ENCODE data around the gene LRRK2. TPM values are rescaled to one million over a fixed set of nuclear protein-coding genes. Genes with fewer than 3 reads are reported as not detected.

LRRK2 gene
- total RNA-seq, 2 donors from 2014 or later, result 8.2 to 13.7 TPM

DNA sequence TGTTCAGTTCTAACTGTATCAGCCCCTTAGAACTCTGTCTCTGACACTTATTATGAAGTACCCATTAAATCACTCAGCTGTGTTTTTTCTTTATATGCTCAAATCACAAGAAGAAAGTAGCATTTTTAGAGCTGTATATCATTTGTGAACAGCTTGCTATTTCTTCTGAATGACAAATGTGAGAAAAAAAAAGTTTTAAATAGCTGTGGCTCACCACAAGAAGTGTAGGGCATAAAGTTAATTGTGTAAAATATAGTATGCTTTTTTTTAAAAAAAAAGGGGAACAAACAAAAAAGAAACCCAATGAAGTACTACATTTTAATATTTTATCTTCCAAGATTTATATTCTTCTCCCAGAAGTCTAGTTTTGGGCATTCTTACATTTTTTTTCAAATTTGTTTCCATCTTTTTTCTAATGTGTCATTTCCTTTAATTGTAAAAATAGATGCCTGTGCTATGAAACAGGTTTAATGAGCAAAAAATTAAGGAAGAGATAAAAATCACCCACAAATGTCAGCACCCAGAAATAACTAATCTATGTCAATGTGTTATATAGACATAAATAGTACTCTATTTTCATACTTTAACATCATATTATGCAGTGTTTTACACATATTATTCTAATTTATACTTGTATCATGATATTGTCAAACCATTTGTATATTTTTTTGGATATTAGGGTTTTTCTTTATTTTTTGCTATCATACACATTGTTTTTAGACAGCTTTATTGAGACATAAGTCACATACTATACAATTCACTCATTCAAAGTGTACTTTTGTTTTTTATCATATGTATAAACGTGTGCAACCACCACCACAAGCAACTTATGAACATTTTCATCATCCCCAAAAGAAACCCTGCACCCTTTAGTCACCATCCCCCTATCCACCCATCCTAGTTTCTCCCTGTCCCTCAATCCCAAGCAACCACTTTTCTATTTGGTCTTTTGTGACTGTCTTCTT is 22.4 kb upstream of the LRRK2 start:
- 29 to 45% methylated on average over 1 of the region's 1 CpG for WGBS, 2 donors
- no peaks in the 10 kb centered on the region for H3K9me3 ChIP-seq

DNA sequence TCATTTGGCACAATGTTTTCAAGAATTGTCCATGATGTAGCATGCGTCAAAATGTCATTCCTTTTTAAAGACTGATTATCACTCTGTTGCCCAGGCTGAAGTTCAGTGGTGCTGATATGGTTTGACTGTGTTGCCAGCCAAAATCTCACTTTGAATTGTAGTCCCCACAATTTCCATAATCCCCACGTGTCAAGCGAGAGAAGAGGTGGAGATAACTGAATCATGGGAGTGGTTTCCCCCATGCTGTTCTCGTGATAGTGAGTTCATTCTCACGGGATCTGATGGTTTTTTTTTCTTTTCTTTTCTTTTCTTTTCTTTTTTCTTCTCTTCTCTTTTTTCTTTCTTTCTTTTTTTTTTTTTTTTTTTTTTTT is 21.8 kb upstream of the LRRK2 start:
- Histone ChIP-seq H3K4me3 (no peak overlapping the region), H3K27me3 (no peaks in the 10 kb centered on the region), H3K27ac (no peak overlapping the region), H3K4me1 (no peaks in the 10 kb centered on the region), H3K36me3 (replicated peaks in 1 of 2; ENCODE audit: insufficient read depth in 1 of 2, low read depth in 2 of 2) (no peaks in the 10 kb centered on the region), H3K9me3 (no peaks in the 10 kb centered on the region)
- no peak for TF ChIP-seq POLR2A (IDR thresholded peaks at IDR 0.05)
- TF ChIP-seq, protein P1, sequence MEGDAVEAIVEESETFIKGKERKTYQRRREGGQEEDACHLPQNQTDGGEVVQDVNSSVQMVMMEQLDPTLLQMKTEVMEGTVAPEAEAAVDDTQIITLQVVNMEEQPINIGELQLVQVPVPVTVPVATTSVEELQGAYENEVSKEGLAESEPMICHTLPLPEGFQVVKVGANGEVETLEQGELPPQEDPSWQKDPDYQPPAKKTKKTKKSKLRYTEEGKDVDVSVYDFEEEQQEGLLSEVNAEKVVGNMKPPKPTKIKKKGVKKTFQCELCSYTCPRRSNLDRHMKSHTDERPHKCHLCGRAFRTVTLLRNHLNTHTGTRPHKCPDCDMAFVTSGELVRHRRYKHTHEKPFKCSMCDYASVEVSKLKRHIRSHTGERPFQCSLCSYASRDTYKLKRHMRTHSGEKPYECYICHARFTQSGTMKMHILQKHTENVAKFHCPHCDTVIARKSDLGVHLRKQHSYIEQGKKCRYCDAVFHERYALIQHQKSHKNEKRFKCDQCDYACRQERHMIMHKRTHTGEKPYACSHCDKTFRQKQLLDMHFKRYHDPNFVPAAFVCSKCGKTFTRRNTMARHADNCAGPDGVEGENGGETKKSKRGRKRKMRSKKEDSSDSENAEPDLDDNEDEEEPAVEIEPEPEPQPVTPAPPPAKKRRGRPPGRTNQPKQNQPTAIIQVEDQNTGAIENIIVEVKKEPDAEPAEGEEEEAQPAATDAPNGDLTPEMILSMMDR (IDR thresholded peaks at IDR 0.05), result no peak
- ATAC-seq (no peak), DNase-seq (no peak)
- 60 to 76% methylated on average over 5 of the region's 5 CpGs for WGBS, 2 donors
- intact Hi-C loops (cut with DNase I), result no loop called here

More for the DNA sequence above, 22.4 kb upstream of the LRRK2 start:
- intact Hi-C loops (cut with DNase I), result no loop called here
- no peak for TF ChIP-seq POLR2A (IDR thresholded peaks at IDR 0.05)
- TF ChIP-seq, protein P1 (IDR thresholded peaks at IDR 0.05), result no peak
- Histone ChIP-seq H3K4me3 (no peak overlapping the region), H3K4me1 (no peaks in the 10 kb centered on the region), H3K36me3 (replicated peaks in 1 of 2; ENCODE audit: insufficient read depth in 1 of 2, low read depth in 2 of 2) (no peaks in the 10 kb centered on the region), H3K27me3 (no peaks in the 10 kb centered on the region), H3K27ac (no peak overlapping the region)
- no peak for ATAC-seq
- DNase-seq, result no peak

DNA sequence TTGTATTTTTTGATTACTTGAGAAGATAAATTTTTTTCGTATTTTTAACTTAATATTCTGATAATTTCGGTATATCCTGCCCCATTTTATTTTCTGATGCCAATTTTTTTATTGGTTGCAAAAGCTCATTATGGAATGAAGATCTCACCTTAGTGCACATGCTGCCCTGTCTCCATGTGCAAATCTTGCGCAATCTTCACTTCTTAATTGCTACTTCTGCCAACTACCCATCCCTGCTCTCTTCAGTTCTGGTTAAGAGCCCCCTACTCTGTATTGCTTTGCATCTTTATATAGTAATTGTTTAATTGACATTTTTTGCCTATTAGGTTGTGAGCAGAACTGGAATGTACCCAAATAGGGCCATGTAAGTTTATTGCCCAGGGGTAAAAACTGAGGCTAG is 20.5 kb upstream of the LRRK2 start:
- intact Hi-C loops (cut with DNase I), result no loop called here
- Histone ChIP-seq H3K36me3 (replicated peaks in 1 of 2; ENCODE audit: insufficient read depth in 1 of 2, low read depth in 2 of 2) (no peaks in the 10 kb centered on the region), H3K4me3 (no peak overlapping the region), H3K27me3 (no peaks in the 10 kb centered on the region), H3K4me1 (no peaks in the 10 kb centered on the region), H3K27ac (no peak overlapping the region), H3K9me3 (no peaks in the 10 kb centered on the region)
- no peak for ATAC-seq
- WGBS, 2 donors, result 84% methylated on average over 3 of the region's 3 CpGs
- TF ChIP-seq, protein P1 (IDR thresholded peaks at IDR 0.05), result no peak
- TF ChIP-seq POLR2A (IDR thresholded peaks at IDR 0.05), result no peak
- DNase-seq, result no peak

DNA sequence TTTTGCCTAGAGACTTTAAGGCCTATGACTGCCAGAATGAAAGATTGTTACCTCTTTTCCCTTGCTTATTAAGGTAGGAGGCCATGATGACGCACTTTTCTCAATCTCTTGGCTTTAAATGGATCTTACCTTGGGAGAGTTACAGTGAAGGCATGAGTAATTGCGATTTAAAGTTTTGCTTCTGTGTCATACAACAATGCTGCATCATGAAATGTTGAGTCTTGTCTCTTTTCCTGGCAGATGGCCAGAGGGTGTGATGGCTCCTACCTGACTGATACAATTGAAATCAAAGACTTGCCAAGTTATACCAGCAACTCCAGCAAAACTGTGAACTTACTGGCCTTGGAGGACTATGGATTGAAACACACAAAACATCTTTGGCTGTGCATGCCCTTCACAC is 17.2 kb upstream of the LRRK2 start:
- DNase-seq (no peak), ATAC-seq (no peak)
- intact Hi-C loops (cut with DNase I), result no loop called here
- Histone ChIP-seq H3K27me3 (no peaks in the 10 kb centered on the region), H3K36me3 (replicated peaks in 1 of 2; ENCODE audit: insufficient read depth in 1 of 2, low read depth in 2 of 2) (no peaks in the 10 kb centered on the region), H3K9me3 (no peaks in the 10 kb centered on the region), H3K4me3 (no peak overlapping the region), H3K27ac (no peak overlapping the region), H3K4me1 (no peaks in the 10 kb centered on the region)
- WGBS, 2 donors, result 88 to 93% methylated on average over 2 of the region's 2 CpGs
- TF ChIP-seq POLR2A (IDR thresholded peaks at IDR 0.05), result no peak
- TF ChIP-seq, protein P1 (IDR thresholded peaks at IDR 0.05), result no peak

All from body of pancreas (tissue), 4 donors.